Tibial nerve (tissue), 4 donors: ENCODE results near the gene MIER1. TPM values are rescaled to one million over a fixed set of nuclear protein-coding genes. Genes with fewer than 3 reads are reported as not detected.

ENCODE experiments used
- DNase-seq, 2 donors: peaks; one replicate each; pipeline ENCODE4 v3.0.0-alpha.2; 2019; ENCODE audit warnings: low spot score in 2 of 2
- H3K27ac ChIP-seq, 4 donors: fragments of 200-600 bp; sonication (generic) in 3 of 4; one replicate each; pipeline ENCODE4 v1.5.1; 2017 to 2019; ENCODE audit warnings: mild to moderate bottlenecking in 1 of 4
- H3K27me3 ChIP-seq, 2 donors: fragments of 200-600 bp; sonication (generic) in 1 of 2; one replicate each; pipeline versions ENCODE4 v1.5.1 to v1.6.0; 2017 to 2019
- H3K36me3 ChIP-seq, 3 donors: fragments of 200-600 bp; sonication (generic); one replicate each; pipeline ENCODE4 v1.5.1; 2018 to 2019
- H3K4me1 ChIP-seq, 4 donors: fragments of 200-600 bp; sonication (generic) in 3 of 4; one replicate each; pipeline ENCODE4 v1.5.1; 2017 to 2019
- H3K4me3 ChIP-seq, 4 donors: fragments of 200-600 bp; sonication (generic) in 3 of 4; one replicate each; pipeline ENCODE4 v1.5.1; 2017 to 2019; ENCODE audit warnings: mild to moderate bottlenecking in 1 of 4, moderate library complexity in 1 of 4
- H3K9me3 ChIP-seq, 4 donors: fragments of 200-600 bp; sonication (generic) in 3 of 4; one replicate each; pipeline ENCODE4 v1.5.1; 2017 to 2019
- EP300 ChIP-seq, 2 donors: sonication (generic); formaldehyde crosslinking; IDR thresholded peaks; one replicate each; pipeline ENCODE4 v1.6.1; 2017; ENCODE audit warnings: antibody characterized with exemption in 2 of 2, mild to moderate bottlenecking in 1 of 2
- POLR2A ChIP-seq, 2 donors: fragments of 450-650 bp; IDR thresholded peaks; one replicate each; pipeline ENCODE4 v1.6.1; 2017; ENCODE audit warnings: antibody characterized with exemption in 2 of 2, mild to moderate bottlenecking in 2 of 2, moderate library complexity in 2 of 2
- WGBS, 2 donors: methylation state at CpG; one replicate each; pipeline ENCODE4 v1.1.5; 2018; 5-methylcytosine and 5-hydroxymethylcytosine counted together
- total RNA-seq, 4 donors: library from RNA; depleted of rRNA; stranded (reverse); fragments of >200 nt; gene quantifications; one replicate each; pipeline ENCODE4 v1.1.0, GENCODE V29; 2016
- TF ChIP-seq, protein P1 (sequence below), 5 experiments: fragments of 200-600 bp in 3 of 5; fragments of 450-650 bp in 2 of 5; sonication (generic) in 3 of 5; IDR thresholded peaks; one replicate each; pipeline ENCODE4 v1.5.1; 2016 to 2019; ENCODE audit warnings: antibody characterized with exemption in 5 of 5, mild to moderate bottlenecking in 3 of 5, moderate library complexity in 2 of 5

The MIER1 gene
- total RNA-seq, 4 donors from 2014 or later = 25.5 to 43.5 (median 40.1) TPM

DNA sequence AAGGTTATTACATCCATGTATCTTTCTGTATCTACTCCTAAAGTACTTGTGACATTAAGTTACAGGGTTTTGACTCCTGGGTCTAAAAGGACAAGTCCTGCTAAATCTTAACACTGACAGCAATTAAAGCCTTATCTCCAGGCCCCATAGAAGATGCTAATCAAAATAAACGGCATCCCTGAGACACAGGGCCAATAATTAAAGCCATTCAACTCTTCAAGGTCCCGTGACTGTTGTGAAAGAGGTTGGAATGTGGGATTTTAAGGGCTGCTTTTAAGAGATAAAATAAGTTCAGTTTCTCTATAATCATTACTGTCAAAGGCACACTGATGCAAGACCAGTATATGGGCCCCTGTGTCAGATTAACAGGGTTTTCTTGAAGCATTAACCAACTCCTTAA, 8.5 kb upstream of the MIER1 start:
- Histone ChIP-seq H3K36me3 (peaks cover 0 to 16% (median 0%) of the 10 kb centered on the region in 3 donors), H3K4me1 (no peaks in the 10 kb centered on the region), H3K4me3 (no peak overlapping the region), H3K9me3 (no peaks in the 10 kb centered on the region), H3K27me3 (no peaks in the 10 kb centered on the region), H3K27ac (no peak overlapping the region)
- WGBS, 2 donors = 40 to 49% methylated on average over 2 of the region's 2 CpGs
- DNase-seq = no peak
- TF ChIP-seq POLR2A (IDR thresholded peaks at IDR 0.05) = no peak
- TF ChIP-seq EP300 (IDR thresholded peaks at IDR 0.05) = no peak
- TF ChIP-seq, protein P1, sequence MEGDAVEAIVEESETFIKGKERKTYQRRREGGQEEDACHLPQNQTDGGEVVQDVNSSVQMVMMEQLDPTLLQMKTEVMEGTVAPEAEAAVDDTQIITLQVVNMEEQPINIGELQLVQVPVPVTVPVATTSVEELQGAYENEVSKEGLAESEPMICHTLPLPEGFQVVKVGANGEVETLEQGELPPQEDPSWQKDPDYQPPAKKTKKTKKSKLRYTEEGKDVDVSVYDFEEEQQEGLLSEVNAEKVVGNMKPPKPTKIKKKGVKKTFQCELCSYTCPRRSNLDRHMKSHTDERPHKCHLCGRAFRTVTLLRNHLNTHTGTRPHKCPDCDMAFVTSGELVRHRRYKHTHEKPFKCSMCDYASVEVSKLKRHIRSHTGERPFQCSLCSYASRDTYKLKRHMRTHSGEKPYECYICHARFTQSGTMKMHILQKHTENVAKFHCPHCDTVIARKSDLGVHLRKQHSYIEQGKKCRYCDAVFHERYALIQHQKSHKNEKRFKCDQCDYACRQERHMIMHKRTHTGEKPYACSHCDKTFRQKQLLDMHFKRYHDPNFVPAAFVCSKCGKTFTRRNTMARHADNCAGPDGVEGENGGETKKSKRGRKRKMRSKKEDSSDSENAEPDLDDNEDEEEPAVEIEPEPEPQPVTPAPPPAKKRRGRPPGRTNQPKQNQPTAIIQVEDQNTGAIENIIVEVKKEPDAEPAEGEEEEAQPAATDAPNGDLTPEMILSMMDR (IDR thresholded peaks at IDR 0.05) = no peak

DNA sequence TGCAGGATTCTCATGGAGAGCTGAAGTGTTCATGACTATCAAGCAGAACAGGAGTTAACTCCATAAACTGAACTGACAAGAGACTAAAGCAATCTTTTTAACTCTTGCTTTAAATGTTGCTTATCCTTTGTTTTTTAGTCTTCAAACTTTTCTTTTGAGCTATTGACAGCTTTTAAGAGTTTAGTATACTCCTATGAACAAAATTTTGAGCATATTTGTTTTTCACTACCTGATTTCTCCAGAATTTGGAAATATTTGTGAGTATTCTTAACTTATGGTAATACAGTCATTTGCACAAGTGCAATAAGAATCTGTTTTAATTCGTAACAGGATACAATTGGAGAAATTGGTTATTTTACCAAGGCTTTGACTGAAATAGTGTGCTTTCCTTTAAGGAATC, 7.3 kb upstream of the MIER1 start:
- no peak overlapping the region for H3K4me3 ChIP-seq
- no peaks in the 10 kb centered on the region for H3K27me3 ChIP-seq
- TF ChIP-seq EP300 (IDR thresholded peaks at IDR 0.05) (no peak), POLR2A (IDR thresholded peaks at IDR 0.05) (no peak)
- TF ChIP-seq, protein P1 (IDR thresholded peaks at IDR 0.05) = no peak
- no peak for DNase-seq
- no peaks in the 10 kb centered on the region for H3K9me3 ChIP-seq
- 92 to 95% methylated on average over 1 of the region's 1 CpG for WGBS, 2 donors
- no peaks in the 10 kb centered on the region for H3K4me1 ChIP-seq
- peaks cover 0 to 16% (median 0%) of the 10 kb centered on the region in 3 donors for H3K36me3 ChIP-seq
- no peak overlapping the region for H3K27ac ChIP-seq

DNA sequence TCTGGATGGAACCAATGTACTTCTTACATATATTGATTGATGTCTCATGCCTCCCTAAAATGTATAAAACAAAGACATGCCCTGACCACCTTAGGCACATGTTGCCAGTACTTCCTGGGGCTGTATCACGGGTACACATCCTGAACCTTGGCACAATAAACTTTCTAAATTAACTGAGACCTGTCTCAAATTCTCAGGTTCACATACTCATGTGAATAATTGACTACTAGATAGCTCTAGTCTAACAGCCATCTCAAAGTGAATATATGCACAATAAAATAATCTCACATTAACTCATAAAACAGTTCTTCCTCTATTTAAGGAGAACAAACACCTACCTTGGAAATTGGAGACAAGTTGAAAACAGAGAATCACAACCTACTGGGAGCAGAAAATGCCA, 5.7 kb upstream of the MIER1 start:
- Histone ChIP-seq H3K36me3 (peaks cover 0 to 16% (median 0%) of the 10 kb centered on the region in 3 donors), H3K4me3 (no peak overlapping the region), H3K27ac (peak overlapping the region in 1 of 4 donors; percentile 47), H3K9me3 (no peaks in the 10 kb centered on the region), H3K4me1 (peaks cover 0 to 14% (median 7%) of the 10 kb centered on the region in 4 donors), H3K27me3 (no peaks in the 10 kb centered on the region)
- TF ChIP-seq EP300 (IDR thresholded peaks at IDR 0.05) (no peak), POLR2A (IDR thresholded peaks at IDR 0.05) (no peak)
- TF ChIP-seq, protein P1 (IDR thresholded peaks at IDR 0.05) = no peak
- 88 to 97% methylated on average over 1 of the region's 1 CpG for WGBS, 2 donors
- DNase-seq = no peak

DNA sequence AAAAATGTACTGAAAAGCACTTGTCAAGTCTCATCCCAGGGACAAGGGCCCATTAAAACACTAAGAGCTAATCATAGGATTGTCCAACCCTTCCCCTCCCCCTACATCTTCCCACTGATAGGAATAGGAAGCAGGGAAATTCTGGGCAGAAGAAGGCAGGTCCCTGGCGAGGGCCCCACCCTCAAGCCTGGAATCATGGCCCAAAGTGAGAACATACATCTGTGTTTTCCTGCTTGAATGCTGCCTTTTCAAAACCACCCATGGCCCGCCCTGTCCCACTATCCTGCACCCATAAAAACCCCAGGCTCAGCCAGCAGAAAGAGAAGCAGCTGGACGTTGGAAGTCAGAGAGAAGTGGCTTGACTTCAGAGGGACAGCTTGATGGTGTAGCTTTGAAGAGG, 5.0 kb upstream of the MIER1 start:
- Histone ChIP-seq H3K4me3 (no peak overlapping the region), H3K27ac (no peak overlapping the region), H3K4me1 (peaks cover 0 to 18% (median 8%) of the 10 kb centered on the region in 4 donors), H3K9me3 (no peaks in the 10 kb centered on the region), H3K27me3 (no peaks in the 10 kb centered on the region), H3K36me3 (peaks cover 0 to 16% (median 0%) of the 10 kb centered on the region in 3 donors)
- WGBS, 2 donors = 90 to 94% methylated on average over 3 of the region's 3 CpGs
- TF ChIP-seq, protein P1 (IDR thresholded peaks at IDR 0.05) = no peak
- TF ChIP-seq POLR2A (IDR thresholded peaks at IDR 0.05) (no peak), EP300 (IDR thresholded peaks at IDR 0.05) (no peak)
- no peak for DNase-seq

DNA sequence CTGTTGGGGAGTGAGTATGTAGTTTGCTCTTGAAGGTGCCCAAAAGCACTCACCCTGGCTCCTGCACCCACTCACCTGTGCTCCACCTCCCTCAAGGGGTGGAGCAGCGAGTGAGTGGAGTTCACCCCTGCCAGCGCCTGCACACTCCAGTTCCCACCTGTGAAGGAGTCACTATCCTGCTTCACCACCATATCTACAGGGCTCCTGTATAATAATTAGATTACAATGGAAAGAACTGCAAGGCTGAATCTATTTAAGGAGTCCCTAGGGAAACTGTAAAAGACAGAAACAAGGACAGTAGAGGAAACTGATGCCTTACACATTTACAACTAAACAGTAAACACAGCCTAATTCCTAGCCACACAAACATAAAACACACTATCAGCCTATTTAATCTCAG, 4.2 kb upstream of the MIER1 start:
- no peak overlapping the region for H3K4me3 ChIP-seq
- H3K9me3 ChIP-seq = no peaks in the 10 kb centered on the region
- H3K27me3 ChIP-seq = no peaks in the 10 kb centered on the region
- DNase-seq = no peak
- H3K36me3 ChIP-seq = peaks cover 0 to 16% (median 0%) of the 10 kb centered on the region in 3 donors
- no peak for TF ChIP-seq POLR2A (IDR thresholded peaks at IDR 0.05)
- TF ChIP-seq, protein P1 (IDR thresholded peaks at IDR 0.05) = no peak
- no peak for TF ChIP-seq EP300 (IDR thresholded peaks at IDR 0.05)
- no peak overlapping the region for H3K27ac ChIP-seq
- peaks cover 0 to 18% (median 8%) of the 10 kb centered on the region in 4 donors for H3K4me1 ChIP-seq
- WGBS, 2 donors = 100% methylated on average over 2 of the region's 2 CpGs
